H1 (cell line): ENCODE results near the gene GNAS. TPM values are rescaled to one million over a fixed set of nuclear protein-coding genes. Genes with fewer than 3 reads are reported as not detected.

ENCODE experiments used
- CTCF ChIA-PET: fragments of 300-600 bp; sonication (Branson Sonifier 250); formaldehyde crosslinking; loops from one replicate; lab custom pipeline; 2021; ENCODE audit not compliant: partially characterized antibody; lab: Charles Lee
- POLR2A ChIA-PET: fragments of 300-600 bp; sonication (Branson Sonifier 250); formaldehyde crosslinking; loops from one replicate; lab custom pipeline; 2021; ENCODE audit warnings: inconsistent platforms; ENCODE audit not compliant: partially characterized antibody; lab: Charles Lee
- DNase-seq, 2 experiments: peaks; one replicate each; pipeline versions ENCODE4 v3.0.0 to v3.0.0-alpha.2; 2010 to 2022; ENCODE audit warnings: low spot score in 2 of 2, low read depth in 1 of 2, mixed read lengths in 1 of 2
- FAIRE-seq: peaks from 2 replicates; lab custom pipeline; 2011; peaks lifted over from hg19 to GRCh38; lab: Jason Lieb, UNC
- H2AFZ ChIP-seq: 2 replicates; pipeline ENCODE4 v1.8.1; 2012; ENCODE audit warnings: low read length, inconsistent platforms
- H2AK5ac ChIP-seq: 2 replicates; pipeline ENCODE4 v1.6.1; 2013; ENCODE audit warnings: low read depth, low read length
- H2BK120ac ChIP-seq: replicated peaks from 2 replicates; pipeline ENCODE3; 2013; ENCODE audit warnings: low read depth, low read length, inconsistent platforms
- H2BK12ac ChIP-seq: 2 replicates; pipeline ENCODE4 v1.6.1; 2013; ENCODE audit warnings: low read depth, low read length
- H2BK15ac ChIP-seq: 2 replicates; pipeline ENCODE4 v1.6.1; 2013; ENCODE audit warnings: low read length
- H2BK20ac ChIP-seq: 2 replicates; pipeline ENCODE4 v1.6.1; 2013; ENCODE audit warnings: low read length
- H2BK5ac ChIP-seq: 2 replicates; pipeline ENCODE4 v1.6.1; 2013; ENCODE audit warnings: low read depth, low read length
- H3K14ac ChIP-seq: 2 replicates; pipeline ENCODE4 v1.6.1; 2013; ENCODE audit warnings: inconsistent platforms; ENCODE audit not compliant: insufficient read length
- H3K18ac ChIP-seq: 2 replicates; pipeline ENCODE4 v1.6.1; 2013; ENCODE audit warnings: low read length; ENCODE audit errors: extremely low read depth
- H3K23ac ChIP-seq: 2 replicates; pipeline ENCODE4 v1.6.1; 2013; ENCODE audit warnings: inconsistent platforms; ENCODE audit not compliant: insufficient read length
- H3K23me2 ChIP-seq: 2 replicates; pipeline ENCODE4 v1.6.1; 2013; ENCODE audit warnings: low read depth, low read length
- H3K27ac ChIP-seq: 2 replicates; pipeline ENCODE4 v1.6.1; 2011; ENCODE audit warnings: low read depth, low read length, inconsistent platforms
- H3K27me3 ChIP-seq, 4 experiments: replicated peaks in 1 of 4; 1 replicate in 1 of 4; 2 replicates in 3 of 4; pipeline versions ENCODE4 v1.6.1 to v1.8.1; 2011 to 2013; ENCODE audit warnings: low read length in 3 of 4, mild to moderate bottlenecking in 3 of 4, inconsistent platforms in 2 of 4, mixed read lengths in 2 of 4, moderate library complexity in 1 of 4; ENCODE audit not compliant: control insufficient read depth in 3 of 4, insufficient read depth in 3 of 4; ENCODE audit errors: extremely low read depth in 1 of 4
- H3K36me3 ChIP-seq, 4 experiments: 2 replicates each; pipeline versions ENCODE4 v1.6.1 to v1.8.1; 2011 to 2013; ENCODE audit warnings: mild to moderate bottlenecking in 4 of 4, low read length in 3 of 4, moderate library complexity in 2 of 4, control low read depth in 1 of 4, inconsistent platforms in 1 of 4; ENCODE audit not compliant: insufficient read depth in 4 of 4, control insufficient read depth in 2 of 4
- H3K4ac ChIP-seq: replicated peaks from 2 replicates; pipeline ENCODE3; 2013; ENCODE audit warnings: low read length, low read depth, mixed read lengths, inconsistent platforms; ENCODE audit not compliant: insufficient read length
- H3K4me1 ChIP-seq, 4 experiments: replicated peaks in 1 of 4; 1 replicate in 1 of 4; 2 replicates in 3 of 4; pipeline versions ENCODE4 v1.6.1 to v1.8.1; 2011 to 2013; ENCODE audit warnings: low read length in 3 of 4, inconsistent platforms in 2 of 4, mixed read lengths in 1 of 4; ENCODE audit not compliant: insufficient read depth in 4 of 4, control insufficient read depth in 3 of 4
- H3K4me2 ChIP-seq, 2 experiments: 2 replicates each; pipeline versions ENCODE4 v1.6.1 to v1.8.1; 2011 to 2013; ENCODE audit warnings: low read depth in 2 of 2, low read length in 2 of 2, control low read depth in 1 of 2, inconsistent platforms in 1 of 2, mild to moderate bottlenecking in 1 of 2; ENCODE audit not compliant: insufficient read depth in 1 of 2
- H3K4me3 ChIP-seq, 4 experiments: fragments of 200-600, 300-600 bp in 1 of 4; sonication (generic), shearing (Covaris generic), sonication (Bioruptor Twin) in 1 of 4; 2 replicates each; pipeline versions ENCODE4 v1.5.1 to v1.8.1; 2011 to 2016; ENCODE audit warnings: low read length in 4 of 4, low read depth in 3 of 4, control low read depth in 2 of 4, inconsistent platforms in 2 of 4, mild to moderate bottlenecking in 2 of 4, mixed read lengths in 1 of 4, moderate library complexity in 1 of 4; ENCODE audit not compliant: insufficient read depth in 2 of 4; ENCODE audit errors: extremely low read depth in 1 of 4
- H3K56ac ChIP-seq: replicated peaks from 2 replicates; pipeline ENCODE3; 2013; ENCODE audit warnings: low read depth, mild to moderate bottlenecking, mixed read lengths, low read length, inconsistent platforms; ENCODE audit not compliant: insufficient read length
- H3K79me1 ChIP-seq: 2 replicates; pipeline ENCODE4 v1.6.1; 2013; ENCODE audit warnings: low read depth, low read length, control low read depth
- H3K79me2 ChIP-seq, 2 experiments: 2 replicates each; pipeline versions ENCODE4 v1.6.1 to v1.8.1; 2012 to 2013; ENCODE audit warnings: low read length in 2 of 2, mild to moderate bottlenecking in 2 of 2, inconsistent platforms in 1 of 2; ENCODE audit not compliant: insufficient read depth in 2 of 2, control insufficient read depth in 1 of 2
- H3K9ac ChIP-seq, 4 experiments: replicated peaks in 1 of 4; 1 replicate in 1 of 4; 2 replicates in 3 of 4; pipeline versions ENCODE4 v1.6.1 to v1.8.1; 2011 to 2013; ENCODE audit warnings: low read depth in 3 of 4, low read length in 3 of 4, control low read depth in 2 of 4, mild to moderate bottlenecking in 2 of 4, moderate library complexity in 2 of 4, inconsistent platforms in 1 of 4; ENCODE audit errors: extremely low read depth in 1 of 4
- H3K9me3 ChIP-seq, 2 experiments: 2 replicates each; pipeline versions ENCODE4 v1.6.1 to v1.8.1; 2012 to 2013; ENCODE audit warnings: mild to moderate bottlenecking in 2 of 2, moderate library complexity in 2 of 2, control low read depth in 1 of 2, inconsistent platforms in 1 of 2, low read depth in 1 of 2, low read length in 1 of 2, mixed read lengths in 1 of 2; ENCODE audit not compliant: insufficient read depth in 2 of 2
- H4K20me1 ChIP-seq, 2 experiments: replicated peaks in 1 of 2; 2 replicates each; pipeline versions ENCODE3 to v1.8.1; 2011 to 2013; ENCODE audit warnings: inconsistent platforms in 2 of 2, low read length in 2 of 2, mild to moderate bottlenecking in 1 of 2; ENCODE audit not compliant: insufficient read depth in 2 of 2, control insufficient read depth in 1 of 2
- H4K5ac ChIP-seq: 2 replicates; pipeline ENCODE4 v1.6.1; 2013; ENCODE audit warnings: low read length, low read depth, mixed read lengths, inconsistent platforms; ENCODE audit not compliant: insufficient read length
- H4K8ac ChIP-seq: 2 replicates; pipeline ENCODE4 v1.8.0; 2013; ENCODE audit warnings: mild to moderate bottlenecking, moderate library complexity, low read length, inconsistent platforms; ENCODE audit not compliant: insufficient read depth; ENCODE audit errors: extremely low read depth
- H4K91ac ChIP-seq: replicated peaks from 2 replicates; pipeline ENCODE3; 2013; ENCODE audit warnings: low read length, mixed read lengths, inconsistent platforms; ENCODE audit not compliant: insufficient read length
- POLR2AphosphoS5 ChIP-seq: IDR thresholded peaks from 2 replicates; pipeline ENCODE4 v1.6.1; 2011; ENCODE audit warnings: low read depth, low read length
- TCF12 ChIP-seq: IDR thresholded peaks from 2 replicates; pipeline ENCODE4 v1.6.1; 2011; ENCODE audit warnings: low read depth, mild to moderate bottlenecking, low read length
- WGBS, 2 experiments: shearing (Covaris generic) in 1 of 2; methylation state at CpG; one replicate each; pipeline versions ENCODE4 v1.1.6 to v1.1.7; 2013 to 2015; ENCODE audit warnings: low lambda C conversion rate in 2 of 2, mixed read lengths in 2 of 2, inconsistent platforms in 1 of 2, low coverage in 1 of 2, missing lambda C conversion rate in 1 of 2; ENCODE audit not compliant: insufficient replicate concordance in 2 of 2, insufficient coverage in 1 of 2, insufficient read length in 1 of 2; ENCODE audit errors: extremely low coverage in 1 of 2, missing lambda C conversion rate in 1 of 2; 5-methylcytosine and 5-hydroxymethylcytosine counted together
- polyA plus RNA-seq, 7 experiments: library from polyadenylated mRNA; depleted of rRNA in 3 of 7; stranded (reverse) in 5 of 7; unstranded in 2 of 7; fragments of >200 nt in 5 of 7; fragments of 200-250 nt in 2 of 7; gene quantifications; 1 replicate in 5 of 7; 2 replicates in 1 of 7; 4 replicates in 1 of 7; pipeline versions ENCODE4 v1.2.1 to v1.2.3, GENCODE V29; 2011 to 2013; ENCODE audit warnings: missing spikeins in 2 of 7, mixed read lengths in 2 of 7
- total RNA-seq: library from RNA; stranded (reverse); fragmentation: NEBNext Ultra II Directional; extraction: Animal tissue kit (Norgen Biotek cat#: 25700); gene quantifications from 2 replicates; pipeline ENCODE4 v1.2.1, GENCODE V29; 2021

GNAS gene
- total and polyA plus RNA-seq, 2 of the 8 experiments (the other 6 are each of a cell fraction or from before 2014, with no cell fraction given) = 989 to 1,613 TPM

DNA sequence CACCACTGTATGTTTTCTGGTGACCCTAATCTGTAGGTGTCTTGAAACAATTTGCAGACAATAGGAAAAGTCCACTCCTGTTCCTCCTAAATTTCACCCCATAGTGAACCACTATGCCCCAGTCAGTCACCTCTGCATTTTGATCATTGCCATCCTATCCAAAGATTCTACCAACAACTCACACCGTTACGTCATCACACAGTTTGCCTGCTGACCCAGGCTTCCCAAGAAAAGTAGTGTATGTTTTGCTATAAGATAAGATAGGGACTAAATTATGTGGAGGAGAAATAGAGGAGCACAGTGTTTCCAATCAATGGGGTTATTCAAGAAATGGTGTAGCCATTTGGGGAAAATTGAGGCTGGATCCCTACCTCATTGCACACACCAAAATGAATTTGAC lies 58.8 kb downstream of the GNAS start:
- Histone ChIP-seq H2AFZ (no peak overlapping the region), H3K14ac (no peak overlapping the region), H2BK12ac (no peak overlapping the region), H4K8ac (no peak overlapping the region), H3K36me3 (peaks cover 36 to 55% (median 49%) of the 10 kb centered on the region in 4 experiments), H3K9me3 (no peaks in the 10 kb centered on the region), H3K4me1 (no peaks in the 10 kb centered on the region), H2BK5ac (no peak overlapping the region), H3K56ac (no peak overlapping the region), H2AK5ac (no peak overlapping the region), H3K23me2 (no peaks in the 10 kb centered on the region), H4K5ac (no peak overlapping the region), H3K9ac (no peak overlapping the region), H2BK15ac (no peak overlapping the region), H3K23ac (no peak overlapping the region), H3K4ac (no peak overlapping the region), H3K4me3 (no peak overlapping the region), H2BK120ac (no peak overlapping the region), H2BK20ac (no peak overlapping the region), H4K20me1 (peaks cover 0 to 9% of the 10 kb centered on the region in 2 experiments), H4K91ac (no peak overlapping the region), H3K18ac (no peak overlapping the region), H3K79me1 (no peaks in the 10 kb centered on the region; the same call in 1 of the 2 replicates), H3K79me2 (no peaks in the 10 kb centered on the region), H3K27me3 (no peaks in the 10 kb centered on the region), H3K4me2 (no peak overlapping the region), H3K27ac (no peak overlapping the region)
- TF ChIP-seq POLR2AphosphoS5 = 0 out of 2 replicates have a peak, but pooled peaks have one; percentile 35
- no peak for TF ChIP-seq TCF12
- 76% methylated on average over 2 of the region's 2 CpGs; no CpG with 5 or more reads in 1 of the 2 experiments for WGBS, 2 experiments
- ChIA-PET CTCF (interaction anchor here (1.1 kb wide), 1 partner anchor 296 kb away, joined by 3 read pairs; no protein-coding TSS in a partner anchor), POLR2A (interaction anchor here (2.6 kb wide), 1 partner anchor 13 kb away, joined by 11 read pairs; no protein-coding TSS in a partner anchor)
- DNase-seq = no peak
- FAIRE-seq = no peak
